SK-N-SH (cell line): ENCODE measurements around the gene TRIM47. TPM values are rescaled to one million over a fixed set of nuclear protein-coding genes. Genes with fewer than 3 reads are reported as not detected.

ENCODE experiments used
- CTCF ChIA-PET: fragments of 300-600, 350-600 bp; formaldehyde crosslinking; extraction: SDS; loops from one replicate; lab custom pipeline; 2021; lab: Yijun Ruan, JAX
- POLR2A ChIA-PET: fragments of 350-600 bp; sonication (Branson Sonifier 250); formaldehyde crosslinking; extraction: SDS; loops from one replicate; lab custom pipeline; 2020; ENCODE audit warnings: antibody characterized with exemption, inconsistent platforms; lab: Yijun Ruan, JAX
- DNase-seq: peaks from one replicate; pipeline ENCODE4 v3.0.0; 2012
- H2AFZ ChIP-seq: fragments of 200-600 bp; sonication (generic); 2 replicates; pipeline ENCODE4 v1.8.1; 2016; ENCODE audit warnings: antibody characterized with exemption, mild to moderate bottlenecking, low read depth
- H3F3A ChIP-seq: fragments of 200-600 bp; sonication (generic); replicated peaks from 2 replicates; pipeline ENCODE3; 2016; ENCODE audit warnings: antibody characterized with exemption, mild to moderate bottlenecking; ENCODE audit not compliant: insufficient read depth
- H3K27ac ChIP-seq, 2 experiments: fragments of 200-500 bp in 1 of 2; fragments of 200-600 bp in 1 of 2; sonication (Bioruptor generic) in 1 of 2; sonication (generic), shearing (Covaris generic) in 1 of 2; 2 replicates each; pipeline versions ENCODE4 v1.5.1 to v1.6.1; 2014 to 2016; ENCODE audit warnings: low read depth in 2 of 2, inconsistent platforms in 1 of 2, low read length in 1 of 2, mild to moderate bottlenecking in 1 of 2, mixed read lengths in 1 of 2
- H3K27me3 ChIP-seq: fragments of 200-600 bp; sonication (generic), shearing (Covaris generic); 2 replicates; pipeline ENCODE4 v1.6.1; 2016; ENCODE audit warnings: mixed run types; ENCODE audit not compliant: insufficient read depth
- H3K36me3 ChIP-seq, 2 experiments: fragments of 200-500 bp in 1 of 2; fragments of 200-600 bp in 1 of 2; sonication (Bioruptor generic) in 1 of 2; sonication (generic) in 1 of 2; replicated peaks in 1 of 2; 2 replicates each; pipeline versions ENCODE3 to v1.5.1; 2014 to 2016; ENCODE audit warnings: low read length in 1 of 2, mild to moderate bottlenecking in 1 of 2; ENCODE audit not compliant: insufficient read depth in 2 of 2, control insufficient read depth in 1 of 2
- H3K4me1 ChIP-seq, 2 experiments: fragments of 200-500 bp in 1 of 2; fragments of 200-600 bp in 1 of 2; sonication (Bioruptor generic) in 1 of 2; sonication (generic), shearing (Covaris generic) in 1 of 2; 2 replicates each; pipeline versions ENCODE4 v1.5.1 to v1.6.1; 2014 to 2016; ENCODE audit warnings: low read depth in 1 of 2, low read length in 1 of 2, mixed run types in 1 of 2; ENCODE audit not compliant: insufficient read depth in 2 of 2, control insufficient read depth in 1 of 2
- H3K4me2 ChIP-seq: fragments of 200-600 bp; sonication (generic), shearing (Covaris generic); 2 replicates; pipeline ENCODE4 v1.6.1; 2017; ENCODE audit warnings: mixed run types
- H3K4me3 ChIP-seq, 2 experiments: fragments of 200-500 bp in 1 of 2; fragments of 200-600 bp in 1 of 2; sonication (Bioruptor generic) in 1 of 2; sonication (generic), shearing (Covaris generic) in 1 of 2; 2 replicates each; pipeline versions ENCODE4 v1.5.1 to v1.8.1; 2014 to 2016; ENCODE audit warnings: low read depth in 2 of 2, inconsistent platforms in 1 of 2, low read length in 1 of 2, mild to moderate bottlenecking in 1 of 2, mixed read lengths in 1 of 2, moderate library complexity in 1 of 2
- H3K79me2 ChIP-seq: fragments of 200-600 bp; sonication (generic); 2 replicates; pipeline ENCODE4 v1.8.1; 2017; ENCODE audit warnings: mild to moderate bottlenecking; ENCODE audit not compliant: insufficient read depth
- H3K9ac ChIP-seq: fragments of 200-600 bp; sonication (generic); 2 replicates; pipeline ENCODE4 v1.6.1; 2017; ENCODE audit warnings: mixed run types
- H3K9me2 ChIP-seq: fragments of 200-600 bp; sonication (generic); 2 replicates; pipeline ENCODE4 v1.6.1; 2017; ENCODE audit warnings: mixed run types
- H3K9me3 ChIP-seq: fragments of 200-600 bp; sonication (generic); 2 replicates; pipeline ENCODE4 v1.6.1; 2017; ENCODE audit warnings: mixed run types, mild to moderate bottlenecking, moderate library complexity
- H4K20me1 ChIP-seq: fragments of 200-600 bp; sonication (generic); 2 replicates; pipeline ENCODE4 v1.6.1; 2017; ENCODE audit warnings: mild to moderate bottlenecking, mixed run types; ENCODE audit not compliant: insufficient read depth
- CHD2 ChIP-seq: fragments of 150-350 bp; IDR thresholded peaks from 2 replicates; pipeline ENCODE4 v1.6.1; 2018; ENCODE audit warnings: low read length; ENCODE audit not compliant: partially characterized antibody
- ELF1 ChIP-seq: IDR thresholded peaks from 2 replicates; pipeline ENCODE4 v1.4.0; 2012
- EZH2phosphoT487 ChIP-seq: fragments of 200-600 bp; sonication (generic); IDR thresholded peaks from 2 replicates; pipeline ENCODE4 v1.6.1; 2017; ENCODE audit warnings: low read depth, mixed run types, mild to moderate bottlenecking, antibody characterized with exemption, moderate library complexity, borderline replicate concordance
- FOSL2 ChIP-seq: IDR thresholded peaks from 2 replicates; pipeline ENCODE4 v1.4.0; 2012; ENCODE audit warnings: low read depth, mild to moderate bottlenecking, moderate library complexity, borderline replicate concordance
- GABPA ChIP-seq: IDR thresholded peaks from 2 replicates; pipeline ENCODE4 v1.4.0; 2012; ENCODE audit warnings: low read depth, mild to moderate bottlenecking
- JUND ChIP-seq: IDR thresholded peaks from 2 replicates; pipeline ENCODE4 v1.4.0; 2012
- MXI1 ChIP-seq: IDR thresholded peaks from 2 replicates; pipeline ENCODE4 v1.6.1; 2012; ENCODE audit warnings: mild to moderate bottlenecking, low read depth, low read length, improper control_type of control experiment
- NRF1 ChIP-seq: IDR thresholded peaks from 2 replicates; pipeline ENCODE4 v1.6.1; 2012; ENCODE audit warnings: low read depth, mild to moderate bottlenecking, low read length
- POLR2AphosphoS5 ChIP-seq: IDR thresholded peaks from 2 replicates; pipeline ENCODE4 v1.6.1; 2012; ENCODE audit warnings: low read depth, low read length
- RFX5 ChIP-seq: IDR thresholded peaks from 2 replicates; pipeline ENCODE4 v1.6.1; 2012; ENCODE audit warnings: mild to moderate bottlenecking, improper control_type of control experiment, low read length
- SIN3A ChIP-seq: IDR thresholded peaks from 2 replicates; pipeline ENCODE4 v1.6.1; 2012; ENCODE audit warnings: low read depth, mild to moderate bottlenecking, low read length, moderate library complexity, borderline replicate concordance
- SMC3 ChIP-seq: IDR thresholded peaks from 2 replicates; pipeline ENCODE4 v1.6.1; 2012; ENCODE audit warnings: low read depth, low read length, improper control_type of control experiment
- TCF12 ChIP-seq: IDR thresholded peaks from 2 replicates; pipeline ENCODE4 v1.4.0; 2012
- WGBS: methylation state at CpG from one replicate; pipeline ENCODE4 v1.1.6; 2017; ENCODE audit warnings: low lambda C conversion rate; 5-methylcytosine and 5-hydroxymethylcytosine counted together
- polyA plus RNA-seq, 3 experiments: library from polyadenylated mRNA; depleted of rRNA; stranded (reverse); fragments of >200 nt; gene quantifications; 2 replicates each; pipeline ENCODE4 v1.2.3, GENCODE V29; 2012
- TF ChIP-seq, protein P1 (sequence below): IDR thresholded peaks from 2 replicates; pipeline ENCODE4; 2012
- TF ChIP-seq, protein P2 (sequence below): fragments of 200-600 bp; sonication (generic); IDR thresholded peaks from 2 replicates; pipeline ENCODE4 v1.6.1; 2017; ENCODE audit warnings: antibody characterized with exemption, mild to moderate bottlenecking, moderate library complexity
- TF ChIP-seq, protein P3 (sequence below): IDR thresholded peaks from 2 replicates; pipeline ENCODE4 v1.4.0; 2012; ENCODE audit warnings: low read depth, borderline replicate concordance

TRIM47 gene
- polyA plus RNA-seq, 1 of the 3 experiments (the other 2 are of a cell fraction), result 5.1 TPM

DNA sequence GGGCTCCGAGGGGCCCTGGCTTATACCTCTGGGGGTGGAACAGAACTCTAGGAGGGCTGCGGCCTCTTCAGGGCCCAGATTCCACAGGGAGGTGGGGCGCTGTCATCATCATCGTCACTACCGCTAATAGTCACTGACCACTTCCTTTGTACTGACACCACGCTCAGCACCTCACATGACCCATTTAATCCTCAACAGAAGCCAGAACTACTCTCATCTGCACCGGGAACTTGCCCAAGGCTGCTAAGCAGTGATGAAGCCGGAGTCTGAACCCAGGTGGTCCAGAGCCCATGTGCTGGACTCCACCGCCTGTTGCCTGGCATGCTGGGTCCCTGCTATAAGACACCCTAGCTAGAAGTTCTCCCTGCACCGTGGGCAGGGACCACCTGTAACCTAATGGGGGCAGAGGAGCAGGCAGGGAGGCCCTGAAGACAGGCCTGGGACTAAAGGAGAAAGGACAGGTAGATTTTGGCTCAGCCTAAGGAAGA is 46.2 kb downstream of the TRIM47 start:
- ChIA-PET POLR2A (interaction anchor here (0.8 to 2.0 kb wide), 2 partner anchors 12 to 48 kb away, joined by 3 to 7 read pairs; partner anchors contain the start of gene UNC13D), CTCF (interaction anchor here (1.1 to 16.5 kb wide), 4 partner anchors 11 to 79 kb away, joined by 4 to 326 read pairs (median 12); partner anchors contain the start of genes GALK1 and UNC13D)
- Histone ChIP-seq H3K9me2 (no peaks in the 10 kb centered on the region), H3F3A (no peaks in the 10 kb centered on the region), H3K4me2 (no peak overlapping the region), H4K20me1 (no peaks in the 10 kb centered on the region), H3K27me3 (no peaks in the 10 kb centered on the region), H2AFZ (no peak overlapping the region), H3K4me3 (no peak overlapping the region), H3K79me2 (no peaks in the 10 kb centered on the region), H3K9me3 (no peaks in the 10 kb centered on the region), H3K36me3 (no peaks in the 10 kb centered on the region), H3K4me1 (peaks cover 5 to 18% of the 10 kb centered on the region in 2 experiments; a peak in 2 of 4 replicates), H3K9ac (no peak overlapping the region), H3K27ac (no peak overlapping the region)
- no peak for DNase-seq
- 89% methylated on average over 10 of the region's 10 CpGs for WGBS
- TF ChIP-seq, protein P1, sequence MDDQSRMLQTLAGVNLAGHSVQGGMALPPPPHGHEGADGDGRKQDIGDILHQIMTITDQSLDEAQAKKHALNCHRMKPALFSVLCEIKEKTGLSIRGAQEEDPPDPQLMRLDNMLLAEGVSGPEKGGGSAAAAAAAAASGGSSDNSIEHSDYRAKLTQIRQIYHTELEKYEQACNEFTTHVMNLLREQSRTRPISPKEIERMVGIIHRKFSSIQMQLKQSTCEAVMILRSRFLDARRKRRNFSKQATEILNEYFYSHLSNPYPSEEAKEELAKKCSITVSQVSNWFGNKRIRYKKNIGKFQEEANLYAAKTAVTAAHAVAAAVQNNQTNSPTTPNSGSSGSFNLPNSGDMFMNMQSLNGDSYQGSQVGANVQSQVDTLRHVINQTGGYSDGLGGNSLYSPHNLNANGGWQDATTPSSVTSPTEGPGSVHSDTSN, result no peak
- TF ChIP-seq MXI1 (no peak), SIN3A (no peak), POLR2AphosphoS5 (no peak), TCF12 (no peak), FOSL2 (no peak)
- TF ChIP-seq, protein P2, sequence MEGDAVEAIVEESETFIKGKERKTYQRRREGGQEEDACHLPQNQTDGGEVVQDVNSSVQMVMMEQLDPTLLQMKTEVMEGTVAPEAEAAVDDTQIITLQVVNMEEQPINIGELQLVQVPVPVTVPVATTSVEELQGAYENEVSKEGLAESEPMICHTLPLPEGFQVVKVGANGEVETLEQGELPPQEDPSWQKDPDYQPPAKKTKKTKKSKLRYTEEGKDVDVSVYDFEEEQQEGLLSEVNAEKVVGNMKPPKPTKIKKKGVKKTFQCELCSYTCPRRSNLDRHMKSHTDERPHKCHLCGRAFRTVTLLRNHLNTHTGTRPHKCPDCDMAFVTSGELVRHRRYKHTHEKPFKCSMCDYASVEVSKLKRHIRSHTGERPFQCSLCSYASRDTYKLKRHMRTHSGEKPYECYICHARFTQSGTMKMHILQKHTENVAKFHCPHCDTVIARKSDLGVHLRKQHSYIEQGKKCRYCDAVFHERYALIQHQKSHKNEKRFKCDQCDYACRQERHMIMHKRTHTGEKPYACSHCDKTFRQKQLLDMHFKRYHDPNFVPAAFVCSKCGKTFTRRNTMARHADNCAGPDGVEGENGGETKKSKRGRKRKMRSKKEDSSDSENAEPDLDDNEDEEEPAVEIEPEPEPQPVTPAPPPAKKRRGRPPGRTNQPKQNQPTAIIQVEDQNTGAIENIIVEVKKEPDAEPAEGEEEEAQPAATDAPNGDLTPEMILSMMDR, result no peak

DNA sequence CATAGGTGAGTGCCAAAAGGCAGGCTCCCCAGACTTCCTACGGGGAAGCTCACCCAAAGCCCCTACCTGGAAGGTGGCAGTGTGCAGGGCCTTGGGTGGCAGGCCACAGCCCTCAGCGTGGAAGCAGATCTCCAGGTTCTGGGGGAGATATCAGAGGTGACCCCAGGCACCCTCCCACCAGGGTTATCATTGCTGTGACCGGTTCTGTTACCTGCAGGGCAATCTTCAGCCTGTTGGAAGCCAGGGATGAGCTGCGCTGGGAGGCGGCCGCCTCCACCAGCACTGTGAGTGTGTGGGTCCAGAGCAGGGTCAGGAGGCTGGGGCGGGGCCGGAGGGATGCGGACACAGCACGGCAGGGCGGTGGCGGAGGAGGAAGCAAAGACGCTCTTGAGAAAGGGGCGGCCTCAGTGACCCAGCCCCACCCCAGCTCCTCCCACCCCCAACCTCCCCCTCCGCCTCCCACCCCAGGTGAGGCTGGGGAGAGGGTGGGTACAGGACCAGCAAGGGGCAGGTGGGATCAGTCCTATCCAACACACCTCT is 47.3 kb downstream of the TRIM47 start:
- 91% methylated on average over 15 of the region's 15 CpGs for WGBS
- TF ChIP-seq ELF1, result no peak
- TF ChIP-seq CHD2, result no peak
- TF ChIP-seq, protein P2, result no peak
- TF ChIP-seq JUND, result no peak
- TF ChIP-seq, protein P1, result no peak
- TF ChIP-seq NRF1, result no peak
- TF ChIP-seq EZH2phosphoT487, result no peak
- TF ChIP-seq GABPA, result no peak
- no peak for TF ChIP-seq RFX5
- TF ChIP-seq POLR2AphosphoS5, result no peak
- TF ChIP-seq, protein P3, sequence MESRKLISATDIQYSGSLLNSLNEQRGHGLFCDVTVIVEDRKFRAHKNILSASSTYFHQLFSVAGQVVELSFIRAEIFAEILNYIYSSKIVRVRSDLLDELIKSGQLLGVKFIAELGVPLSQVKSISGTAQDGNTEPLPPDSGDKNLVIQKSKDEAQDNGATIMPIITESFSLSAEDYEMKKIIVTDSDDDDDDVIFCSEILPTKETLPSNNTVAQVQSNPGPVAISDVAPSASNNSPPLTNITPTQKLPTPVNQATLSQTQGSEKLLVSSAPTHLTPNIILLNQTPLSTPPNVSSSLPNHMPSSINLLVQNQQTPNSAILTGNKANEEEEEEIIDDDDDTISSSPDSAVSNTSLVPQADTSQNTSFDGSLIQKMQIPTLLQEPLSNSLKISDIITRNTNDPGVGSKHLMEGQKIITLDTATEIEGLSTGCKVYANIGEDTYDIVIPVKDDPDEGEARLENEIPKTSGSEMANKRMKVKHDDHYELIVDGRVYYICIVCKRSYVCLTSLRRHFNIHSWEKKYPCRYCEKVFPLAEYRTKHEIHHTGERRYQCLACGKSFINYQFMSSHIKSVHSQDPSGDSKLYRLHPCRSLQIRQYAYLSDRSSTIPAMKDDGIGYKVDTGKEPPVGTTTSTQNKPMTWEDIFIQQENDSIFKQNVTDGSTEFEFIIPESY, result no peak
- TF ChIP-seq SMC3, result no peak

More for the DNA sequence above, 47.3 kb downstream of the TRIM47 start:
- Histone ChIP-seq H3K79me2 (no peaks in the 10 kb centered on the region), H3K4me2 (no peak overlapping the region), H3K4me1 (peaks cover 5 to 27% of the 10 kb centered on the region in 2 experiments; a peak in 2 of 4 replicates), H4K20me1 (no peaks in the 10 kb centered on the region), H3K27me3 (no peaks in the 10 kb centered on the region), H2AFZ (no peak overlapping the region), H3F3A (no peaks in the 10 kb centered on the region), H3K9me2 (no peaks in the 10 kb centered on the region), H3K9me3 (no peaks in the 10 kb centered on the region), H3K27ac (no peak overlapping the region), H3K4me3 (no peak overlapping the region), H3K36me3 (no peaks in the 10 kb centered on the region), H3K9ac (no peak overlapping the region)
- POLR2A ChIA-PET, result interaction anchor here (1.1 to 1.9 kb wide), 3 partner anchors 55 to 66 kb away, joined by 3 to 14 read pairs (median 3); partner anchors contain the start of gene GALK1
- CTCF ChIA-PET, result interaction anchor here (0.9 to 16.5 kb wide), 12 partner anchors 10 to 82 kb away, joined by 3 to 326 read pairs (median 40); partner anchors contain the start of genes TRIM47, UNC13D, UNK and WBP2
- no peak for DNase-seq
